Activated naive CD4-positive, alpha-beta T cell treated with anti-CD3 and anti-CD28 coated beads for 36 hours (primary cell): Measurements from ENCODE around the gene DAB1. TPM values are rescaled to one million over a fixed set of nuclear protein-coding genes. Genes with fewer than 3 reads are reported as not detected.
"Not testable (repeated sequence)": the region's sequence is repeated elsewhere in the genome, so short reads cannot be mapped to it uniquely, and the experiment has no call there.

Experiments
- CTCF ChIA-PET: fragments of 350-600 bp; sonication (Branson Sonifier 250); formaldehyde crosslinking; loops from one replicate; lab custom pipeline; 2021; ENCODE audit warnings: antibody characterized with exemption; lab: Charles Lee
- DNase-seq: peaks from one replicate; pipeline ENCODE4 v3.0.0-alpha.2; 2020
- H3K27ac Mint-ChIP-seq: one replicate; pipeline ENCODE4 v1.8.0; 2021; ENCODE audit warnings: mild to moderate bottlenecking, mixed read lengths
- H3K27me3 Mint-ChIP-seq: one replicate; pipeline ENCODE4 v1.8.0; 2021; ENCODE audit warnings: low read depth, mixed read lengths
- H3K36me3 Mint-ChIP-seq: one replicate; pipeline ENCODE4 v1.8.0; 2021; ENCODE audit warnings: low read depth, mixed read lengths
- H3K4me1 Mint-ChIP-seq: one replicate; pipeline ENCODE4 v1.8.0; 2021; ENCODE audit warnings: low read depth, mixed read lengths
- H3K4me3 Mint-ChIP-seq: one replicate; pipeline ENCODE4 v1.8.0; 2021; ENCODE audit warnings: mild to moderate bottlenecking, moderate library complexity, mixed read lengths
- H3K9me3 Mint-ChIP-seq: one replicate; pipeline ENCODE4 v1.8.0; 2021; ENCODE audit warnings: mixed read lengths
- intact Hi-C: fragments of 100-400 bp; cut with micrococcal nuclease; formaldehyde crosslinking; loops from one replicate; pipeline ENCODE4 v1.15.1; 2023
- total RNA-seq, 2 experiments: library from RNA; stranded (reverse); gene quantifications; one replicate each; pipeline ENCODE4 v1.2.3, GENCODE V29; 2021

The DAB1 gene
- total RNA-seq, 2 experiments from 2014 or later = not detected

GRCh38 chr1:57343298-57343915 is 80.5 kb downstream of the DAB1 start:
- H3K4me1 Mint-ChIP-seq, H3K27ac Mint-ChIP-seq, CTCF ChIA-PET, H3K4me3 Mint-ChIP-seq, H3K9me3 Mint-ChIP-seq, H3K36me3 Mint-ChIP-seq, H3K27me3 Mint-ChIP-seq, DNase-seq, intact Hi-C loops: not testable (repeated sequence)

GRCh38 chr1:57341721-57342120 is 82.1 kb downstream of the DAB1 start:
- Mint-ChIP-seq H3K9me3 (no peaks in the 10 kb centered on the region), H3K36me3 (no peaks in the 10 kb centered on the region), H3K27ac (no peak overlapping the region), H3K4me1 (no peaks in the 10 kb centered on the region), H3K4me3 (no peak overlapping the region), H3K27me3 (peaks cover 5% of the 10 kb centered on the region)
- intact Hi-C loops = no loop called here
- DNase-seq = no peak
- CTCF ChIA-PET = no interaction called here

- CTCF ChIA-PET = no interaction called here
- H3K4me3 Mint-ChIP-seq = no peak overlapping the region
- intact Hi-C loops = no loop called here
Observed at GRCh38 chr1:57340334-57341070, 83.4 kb downstream of the DAB1 start.

GRCh38 chr1:57337623-57338022 is 86.2 kb downstream of the DAB1 start:
- H3K27ac Mint-ChIP-seq = no peak overlapping the region
- no peaks in the 10 kb centered on the region for H3K9me3 Mint-ChIP-seq
- CTCF ChIA-PET = no interaction called here
- no peak for DNase-seq
- no peaks in the 10 kb centered on the region for H3K4me1 Mint-ChIP-seq
- H3K27me3 Mint-ChIP-seq = peaks cover 2% of the 10 kb centered on the region
- intact Hi-C loops = no loop called here
- H3K36me3 Mint-ChIP-seq = no peaks in the 10 kb centered on the region
- no peak overlapping the region for H3K4me3 Mint-ChIP-seq

More at GRCh38 chr1:57340334-57341070, 83.4 kb downstream of the DAB1 start:
- DNase-seq = no peak
- H3K9me3 Mint-ChIP-seq = no peaks in the 10 kb centered on the region
- no peaks in the 10 kb centered on the region for H3K4me1 Mint-ChIP-seq
- no peak overlapping the region for H3K27ac Mint-ChIP-seq
- no peaks in the 10 kb centered on the region for H3K36me3 Mint-ChIP-seq
- peaks cover 3% of the 10 kb centered on the region for H3K27me3 Mint-ChIP-seq

- no peak for DNase-seq
- H3K27ac Mint-ChIP-seq = no peak overlapping the region
- CTCF ChIA-PET = no interaction called here
- no peaks in the 10 kb centered on the region for H3K36me3 Mint-ChIP-seq
- no peaks in the 10 kb centered on the region for H3K27me3 Mint-ChIP-seq
- intact Hi-C loops = no loop called here
- no peaks in the 10 kb centered on the region for H3K4me1 Mint-ChIP-seq
- peaks cover under 1% of the 10 kb centered on the region for H3K9me3 Mint-ChIP-seq
- H3K4me3 Mint-ChIP-seq = no peak overlapping the region
Observed at GRCh38 chr1:57336793-57337192, 87.1 kb downstream of the DAB1 start.

GRCh38 chr1:57331620-57332019 is 92.2 kb downstream of the DAB1 start:
- Mint-ChIP-seq H3K27ac (no peak overlapping the region), H3K36me3 (no peaks in the 10 kb centered on the region), H3K27me3 (peaks cover 4% of the 10 kb centered on the region), H3K4me3 (no peak overlapping the region), H3K9me3 (peaks cover 3% of the 10 kb centered on the region), H3K4me1 (no peaks in the 10 kb centered on the region)
- intact Hi-C loops = no loop called here
- CTCF ChIA-PET = no interaction called here
- no peak for DNase-seq

- no peak for DNase-seq
- H3K4me3 Mint-ChIP-seq = no peak overlapping the region
- H3K27ac Mint-ChIP-seq = no peak overlapping the region
Observed at GRCh38 chr1:57329937-57330336, 93.9 kb downstream of the DAB1 start.

GRCh38 chr1:57329001-57329527 is 94.8 kb downstream of the DAB1 start:
- Mint-ChIP-seq H3K27me3 (peaks cover 9% of the 10 kb centered on the region), H3K9me3 (peaks cover 3% of the 10 kb centered on the region), H3K4me3 (no peak overlapping the region), H3K27ac (no peak overlapping the region), H3K4me1 (no peaks in the 10 kb centered on the region), H3K36me3 (no peaks in the 10 kb centered on the region)
- CTCF ChIA-PET = no interaction called here
- DNase-seq = no peak
- intact Hi-C loops = no loop called here

More at GRCh38 chr1:57329937-57330336, 93.9 kb downstream of the DAB1 start:
- Mint-ChIP-seq H3K9me3 (peaks cover 3% of the 10 kb centered on the region), H3K4me1 (no peaks in the 10 kb centered on the region), H3K27me3 (peaks cover 5% of the 10 kb centered on the region), H3K36me3 (no peaks in the 10 kb centered on the region)
- CTCF ChIA-PET = no interaction called here
- intact Hi-C loops = no loop called here

GRCh38 chr1:57327946-57328345 is 95.9 kb downstream of the DAB1 start:
- Mint-ChIP-seq H3K27ac (no peak overlapping the region), H3K36me3 (no peaks in the 10 kb centered on the region), H3K4me3 (no peak overlapping the region), H3K9me3 (peaks cover 3% of the 10 kb centered on the region), H3K27me3 (peaks cover 9% of the 10 kb centered on the region), H3K4me1 (no peaks in the 10 kb centered on the region)
- DNase-seq = no peak
- CTCF ChIA-PET = no interaction called here
- intact Hi-C loops = no loop called here

- no peaks in the 10 kb centered on the region for H3K36me3 Mint-ChIP-seq
- H3K4me3 Mint-ChIP-seq = no peak overlapping the region
- peaks cover 9% of the 10 kb centered on the region for H3K27me3 Mint-ChIP-seq
- CTCF ChIA-PET = no interaction called here
- no peak overlapping the region for H3K27ac Mint-ChIP-seq
- no peak for DNase-seq
- intact Hi-C loops = no loop called here
- H3K4me1 Mint-ChIP-seq = no peaks in the 10 kb centered on the region
- H3K9me3 Mint-ChIP-seq = peaks cover 3% of the 10 kb centered on the region
Observed at GRCh38 chr1:57327336-57327735, 96.5 kb downstream of the DAB1 start.

- intact Hi-C loops = no loop called here
- Mint-ChIP-seq H3K4me1 (no peaks in the 10 kb centered on the region), H3K4me3 (no peak overlapping the region), H3K36me3 (no peaks in the 10 kb centered on the region), H3K27me3 (peaks cover 12% of the 10 kb centered on the region), H3K9me3 (no peaks in the 10 kb centered on the region), H3K27ac (no peak overlapping the region)
- CTCF ChIA-PET = no interaction called here
- DNase-seq = no peak
Observed at GRCh38 chr1:57325536-57325935, 98.3 kb downstream of the DAB1 start.

- Mint-ChIP-seq H3K27ac (no peak overlapping the region), H3K4me1 (no peaks in the 10 kb centered on the region), H3K4me3 (no peak overlapping the region), H3K27me3 (peaks cover 12% of the 10 kb centered on the region), H3K36me3 (no peaks in the 10 kb centered on the region), H3K9me3 (no peaks in the 10 kb centered on the region)
- intact Hi-C loops = no loop called here
- no peak for DNase-seq
- CTCF ChIA-PET = no interaction called here
Observed at GRCh38 chr1:57325117-57325516, 98.7 kb downstream of the DAB1 start.

- intact Hi-C loops = no loop called here
- H3K4me3 Mint-ChIP-seq = no peak overlapping the region
Observed at GRCh38 chr1:57324388-57324787, 99.5 kb downstream of the DAB1 start.

More at GRCh38 chr1:57324388-57324787, 99.5 kb downstream of the DAB1 start:
- Mint-ChIP-seq H3K27ac (no peak overlapping the region), H3K4me1 (no peaks in the 10 kb centered on the region), H3K27me3 (peaks cover 12% of the 10 kb centered on the region), H3K36me3 (no peaks in the 10 kb centered on the region), H3K9me3 (no peaks in the 10 kb centered on the region)
- CTCF ChIA-PET = no interaction called here
- DNase-seq = no peak
